HEK293T (cell line): ENCODE data around the gene DNMT3L.

ENCODE experiments used
- ARNT ChIP-seq: fragments of 450-650 bp; IDR thresholded peaks from 2 replicates; pipeline ENCODE4 v1.6.1; 2017; ENCODE audit warnings: mild to moderate bottlenecking
- BHLHE40 ChIP-seq: fragments of 450-650 bp; IDR thresholded peaks from 2 replicates; pipeline ENCODE4 v1.6.1; 2016; ENCODE audit warnings: mild to moderate bottlenecking, moderate library complexity, borderline replicate concordance
- CTBP1 ChIP-seq: fragments of 450-650 bp; IDR thresholded peaks from 2 replicates; pipeline ENCODE4 v1.6.1; 2016; ENCODE audit warnings: borderline replicate concordance
- ELF4 ChIP-seq: fragments of 450-650 bp; IDR thresholded peaks from 2 replicates; pipeline ENCODE4 v1.6.1; 2017; ENCODE audit warnings: antibody characterized with exemption
- FOXK2 ChIP-seq: fragments of 450-650 bp; IDR thresholded peaks from 2 replicates; pipeline ENCODE4 v1.6.1; 2016; ENCODE audit warnings: mild to moderate bottlenecking
- FOXM1 ChIP-seq: fragments of 450-650 bp; IDR thresholded peaks from 2 replicates; pipeline ENCODE4 v1.6.1; 2017; ENCODE audit warnings: mild to moderate bottlenecking, borderline replicate concordance
- HDGF ChIP-seq: fragments of 450-650 bp; IDR thresholded peaks from 2 replicates; pipeline ENCODE4 v1.6.1; 2017; ENCODE audit warnings: antibody characterized with exemption, borderline replicate concordance
- L3MBTL2 ChIP-seq: fragments of 450-650 bp; conservative IDR thresholded peaks from 2 replicates; pipeline ENCODE4 v1.6.1; 2016; ENCODE audit warnings: mild to moderate bottlenecking
- PKNOX1 ChIP-seq: fragments of 450-650 bp; IDR thresholded peaks from 2 replicates; pipeline ENCODE4 v1.6.1; 2016
- SP1 ChIP-seq: fragments of 450-650 bp; IDR thresholded peaks from 2 replicates; pipeline ENCODE4 v1.6.1; 2017
- SUZ12 ChIP-seq: fragments of 450-650 bp; IDR thresholded peaks from 2 replicates; pipeline ENCODE4 v1.6.1; 2016; ENCODE audit warnings: mild to moderate bottlenecking
- TARDBP ChIP-seq: fragments of 450-650 bp; IDR thresholded peaks from 2 replicates; pipeline ENCODE4 v1.6.1; 2016
- ZNF384 ChIP-seq: fragments of 450-650 bp; IDR thresholded peaks from 2 replicates; pipeline ENCODE4 v1.6.1; 2016

DNA sequence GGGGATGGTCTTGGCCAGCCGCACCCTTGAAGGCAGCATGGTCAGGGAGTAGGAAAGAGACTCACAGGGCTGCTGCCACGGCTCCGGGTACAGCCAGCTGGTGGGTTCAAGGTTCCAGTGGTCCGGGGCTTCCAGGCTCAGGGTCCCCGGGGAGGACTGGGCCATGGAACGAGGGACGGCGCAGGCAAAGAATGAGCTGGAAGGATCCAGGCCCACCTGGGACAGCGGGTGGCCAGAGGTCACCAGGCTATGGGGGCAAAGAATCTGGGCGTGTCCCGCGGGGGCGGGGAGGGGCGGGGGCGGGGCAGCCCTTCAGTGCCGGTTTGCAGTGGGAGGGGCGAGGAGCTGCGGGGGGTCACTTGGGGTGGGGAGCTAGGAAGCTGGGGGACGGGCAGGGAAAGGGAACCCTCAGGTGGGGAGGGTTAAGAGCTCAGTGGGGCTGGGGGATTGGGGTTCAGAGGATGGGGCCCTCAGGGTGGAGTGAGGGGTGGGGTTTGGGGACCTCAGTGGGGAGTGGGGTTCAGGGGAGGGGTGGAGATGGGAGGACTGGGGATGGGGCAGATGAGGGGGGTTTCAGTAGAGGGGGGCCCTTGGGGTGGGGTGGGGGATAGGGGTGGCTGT is at the start of gene DNMT3L:
- no peak for TF ChIP-seq FOXM1
- no peak for TF ChIP-seq TARDBP
- no peak for TF ChIP-seq SUZ12
- no peak for TF ChIP-seq ELF4
- TF ChIP-seq SP1: no peak
- TF ChIP-seq ARNT: no peak
- no peak for TF ChIP-seq BHLHE40
- no peak for TF ChIP-seq ZNF384
- no peak for TF ChIP-seq HDGF
- no peak for TF ChIP-seq L3MBTL2
- no peak for TF ChIP-seq CTBP1
- TF ChIP-seq FOXK2: no peak
- no peak for TF ChIP-seq PKNOX1
